Osteoblast (primary cell): ENCODE measurements around the gene MARK3. TPM values are rescaled to one million over a fixed set of nuclear protein-coding genes. Genes with fewer than 3 reads are reported as not detected.

ENCODE experiments used
- DNase-seq: peaks from one replicate; pipeline ENCODE4 v3.0.0; 2011; ENCODE audit warnings: low spot score, mixed read lengths; ENCODE audit not compliant: insufficient read length; ENCODE audit errors: missing footprints
- H2AFZ ChIP-seq: 2 replicates; pipeline ENCODE4 v1.6.0; 2011; ENCODE audit warnings: mild to moderate bottlenecking, low read length
- H3K27ac ChIP-seq: 2 replicates; pipeline ENCODE4 v1.5.1; 2011; ENCODE audit warnings: mild to moderate bottlenecking, low read depth, low read length, moderate library complexity
- H3K27me3 ChIP-seq: 2 replicates; pipeline ENCODE4 v1.6.0; 2012; ENCODE audit warnings: mild to moderate bottlenecking, control low read depth, inconsistent platforms, low read length, moderate library complexity; ENCODE audit not compliant: insufficient read depth
- H3K36me3 ChIP-seq: 2 replicates; pipeline ENCODE4 v1.5.1; 2011; ENCODE audit warnings: mild to moderate bottlenecking, low read length, control low read depth, moderate library complexity; ENCODE audit not compliant: insufficient read depth
- H3K4me1 ChIP-seq: 2 replicates; pipeline ENCODE4 v1.5.1; 2011; ENCODE audit warnings: mild to moderate bottlenecking, low read length, control low read depth, moderate library complexity; ENCODE audit not compliant: insufficient read depth
- H3K4me2 ChIP-seq: 2 replicates; pipeline ENCODE4 v1.6.0; 2011; ENCODE audit warnings: mild to moderate bottlenecking, low read length; ENCODE audit not compliant: insufficient read depth
- H3K4me3 ChIP-seq: fragments of 200-600 bp; sonication (generic); 3 replicates; pipeline ENCODE4 v1.5.1; 2012; ENCODE audit warnings: mild to moderate bottlenecking, low read length, inconsistent platforms; ENCODE audit not compliant: insufficient read depth
- H3K79me2 ChIP-seq: 2 replicates; pipeline ENCODE4 v1.6.0; 2012; ENCODE audit warnings: mild to moderate bottlenecking, low read length, control low read depth, inconsistent platforms; ENCODE audit not compliant: insufficient read depth
- H3K9me3 ChIP-seq: 2 replicates; pipeline ENCODE4 v1.5.1; 2011; ENCODE audit warnings: low read depth, low read length, control low read depth
- H4K20me1 ChIP-seq: 2 replicates; pipeline ENCODE4 v1.6.0; 2012; ENCODE audit warnings: mild to moderate bottlenecking, low read length, control low read depth; ENCODE audit not compliant: insufficient read depth
- small RNA-seq: library from RNA; depleted of rRNA; stranded (forward); fragments of <200 nt; gene quantifications from one replicate; pipeline ENCODE3, GENCODE V24; 2012
- total RNA-seq: library from RNA; depleted of rRNA; stranded (reverse); fragments of >200 nt; gene quantifications from 2 replicates; pipeline ENCODE4 v1.2.3, GENCODE V29; 2012
- TF ChIP-seq, protein P1 (sequence below): IDR thresholded peaks from 2 replicates; pipeline ENCODE4 v1.5.1; 2011; ENCODE audit warnings: mild to moderate bottlenecking, low read depth, low read length, moderate library complexity; ENCODE audit errors: extremely low read depth

MARK3 gene
- total RNA-seq, 1 donor = 101 TPM

DNA sequence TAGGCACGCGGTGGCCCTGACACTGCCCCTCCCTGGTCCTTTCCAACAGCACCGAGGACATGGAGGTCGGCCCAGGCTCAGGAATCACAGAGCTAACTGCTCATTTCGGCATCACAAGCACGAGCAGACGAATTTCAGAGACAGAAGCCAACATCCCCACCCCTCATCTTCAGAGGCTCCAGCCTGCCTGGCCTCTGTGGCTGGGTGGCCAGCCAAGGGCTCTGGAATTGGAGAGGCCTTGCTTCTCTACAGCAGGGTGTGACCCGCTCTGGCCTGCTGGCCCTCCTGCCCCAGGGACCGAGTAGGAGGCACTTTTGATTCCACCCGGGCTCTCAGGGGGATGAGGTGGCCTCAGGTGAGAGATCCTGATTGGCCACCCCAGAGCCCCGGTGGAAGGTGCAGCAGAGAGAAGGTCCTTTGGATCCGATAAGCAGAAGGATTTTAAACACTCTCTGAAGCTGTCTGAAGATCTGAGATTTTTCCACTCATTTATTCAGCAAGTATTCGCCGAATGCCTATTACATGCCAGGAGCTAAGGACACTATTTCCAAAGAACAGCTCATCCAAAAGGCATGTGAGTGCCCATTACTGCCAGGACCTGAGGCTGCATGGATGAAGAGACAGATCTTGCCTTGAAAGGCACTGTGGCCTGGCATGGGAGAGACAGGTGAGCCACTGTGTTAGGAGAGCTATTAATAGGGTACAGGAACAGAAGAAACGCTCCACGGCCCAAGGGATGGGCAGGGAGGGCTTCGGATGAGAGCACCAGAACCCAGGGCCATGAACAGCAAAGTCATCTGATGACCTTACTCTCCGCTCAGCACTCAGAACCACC lies 167.0 kb downstream of the MARK3 start:
- H3K36me3 ChIP-seq = peaks cover 3% of the 10 kb centered on the region
- peaks cover 18% of the 10 kb centered on the region for H3K4me1 ChIP-seq
- H3K27me3 ChIP-seq = no peaks in the 10 kb centered on the region
- peaks cover 27% of the 10 kb centered on the region for H3K79me2 ChIP-seq
- peak overlapping the region; percentile 52 for H3K4me2 ChIP-seq
- peak overlapping the region; percentile 58 for H2AFZ ChIP-seq
- peak overlapping the region; percentile 22 for H3K4me3 ChIP-seq
- TF ChIP-seq, protein P1, sequence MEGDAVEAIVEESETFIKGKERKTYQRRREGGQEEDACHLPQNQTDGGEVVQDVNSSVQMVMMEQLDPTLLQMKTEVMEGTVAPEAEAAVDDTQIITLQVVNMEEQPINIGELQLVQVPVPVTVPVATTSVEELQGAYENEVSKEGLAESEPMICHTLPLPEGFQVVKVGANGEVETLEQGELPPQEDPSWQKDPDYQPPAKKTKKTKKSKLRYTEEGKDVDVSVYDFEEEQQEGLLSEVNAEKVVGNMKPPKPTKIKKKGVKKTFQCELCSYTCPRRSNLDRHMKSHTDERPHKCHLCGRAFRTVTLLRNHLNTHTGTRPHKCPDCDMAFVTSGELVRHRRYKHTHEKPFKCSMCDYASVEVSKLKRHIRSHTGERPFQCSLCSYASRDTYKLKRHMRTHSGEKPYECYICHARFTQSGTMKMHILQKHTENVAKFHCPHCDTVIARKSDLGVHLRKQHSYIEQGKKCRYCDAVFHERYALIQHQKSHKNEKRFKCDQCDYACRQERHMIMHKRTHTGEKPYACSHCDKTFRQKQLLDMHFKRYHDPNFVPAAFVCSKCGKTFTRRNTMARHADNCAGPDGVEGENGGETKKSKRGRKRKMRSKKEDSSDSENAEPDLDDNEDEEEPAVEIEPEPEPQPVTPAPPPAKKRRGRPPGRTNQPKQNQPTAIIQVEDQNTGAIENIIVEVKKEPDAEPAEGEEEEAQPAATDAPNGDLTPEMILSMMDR = no peak
- no peaks in the 10 kb centered on the region for H3K9me3 ChIP-seq
- DNase-seq = peak; percentile 96
- H3K27ac ChIP-seq = peak overlapping the region; percentile 51
- H4K20me1 ChIP-seq = peaks cover 31% of the 10 kb centered on the region

DNA sequence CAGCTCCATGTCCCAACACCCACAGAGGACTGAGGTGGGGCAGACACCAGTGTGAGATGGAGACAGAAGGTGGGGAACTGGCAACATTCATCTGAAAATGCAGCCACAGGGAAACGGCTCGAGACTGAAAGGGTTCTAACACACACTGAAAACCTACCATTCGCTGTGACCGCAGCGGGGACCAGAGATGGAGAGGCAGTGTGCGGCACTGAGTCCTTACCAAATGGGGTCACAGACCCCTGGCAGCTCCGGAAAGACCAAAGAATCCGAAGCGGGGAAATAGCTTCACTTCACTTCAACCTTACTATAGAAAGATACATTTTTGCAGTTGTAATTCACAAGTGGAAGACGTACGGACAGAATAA lies 167.6 kb downstream of the MARK3 start:
- Histone ChIP-seq H3K79me2 (peaks cover 33% of the 10 kb centered on the region), H2AFZ (no peak overlapping the region), H3K36me3 (peaks cover 5% of the 10 kb centered on the region), H4K20me1 (peaks cover 34% of the 10 kb centered on the region), H3K27me3 (no peaks in the 10 kb centered on the region), H3K4me1 (peaks cover 23% of the 10 kb centered on the region), H3K4me3 (no peak overlapping the region), H3K9me3 (no peaks in the 10 kb centered on the region), H3K4me2 (peak overlapping the region; percentile 52), H3K27ac (peak overlapping the region; percentile 51)
- TF ChIP-seq, protein P1 = no peak
- DNase-seq = no peak

Small RNA genes within 50 kb of the gene (small RNA-seq; reads per million reads assigned to genes)
- gene RNU7-160P (not detected), gene SNORA28 (1,182 reads per million, percentile 99 among the genes with 10 or more reads in this experiment)

Other genes starting within 250 kb of the MARK3 start
- 197 and 221 TPM in 2 replicates for gene EIF5, start 51.2 kb upstream of the MARK3 start, total RNA-seq
- 5.1 and 8.3 TPM in 2 replicates for gene CKB, start 137.4 kb downstream of the MARK3 start, total RNA-seq
- 9.0 and 10.6 TPM in 2 replicates for gene TRMT61A, start 143.8 kb downstream of the MARK3 start, total RNA-seq
- gene BAG5, start 177.2 kb downstream of the MARK3 start, total RNA-seq = 28.6 and 30.8 TPM in 2 replicates
- 23.0 and 24.6 TPM in 2 replicates for gene COA8, start 177.5 kb downstream of the MARK3 start, total RNA-seq
- 198 and 205 TPM in 2 replicates for gene KLC1, start 243.8 kb downstream of the MARK3 start, total RNA-seq